ENCODE measurements around the gene RHOD. TPM values are rescaled to one million over a fixed set of nuclear protein-coding genes. Genes with fewer than 3 reads are reported as not detected.

Gene RHOD
- total RNA-seq, 1 donor from 2014 or later = 21.2 TPM

DNA sequence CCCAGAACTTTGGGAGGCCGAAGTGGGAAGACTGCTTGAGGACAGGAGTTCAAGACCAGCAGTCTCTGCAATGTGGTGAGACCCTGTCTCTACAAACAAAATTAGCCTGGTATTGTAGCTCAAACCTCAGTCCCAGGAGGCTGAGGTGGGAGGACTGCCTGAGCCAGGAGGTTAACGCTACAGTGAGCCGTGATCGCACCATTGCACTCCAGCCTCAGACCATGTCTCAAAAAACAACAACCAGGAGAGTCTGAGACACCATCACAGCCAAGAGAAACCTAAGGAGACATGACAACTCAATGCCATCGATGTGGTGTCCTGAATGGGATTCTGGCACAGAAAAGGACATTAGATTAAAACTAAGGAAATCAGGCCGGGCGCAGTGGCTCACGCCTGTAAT lies 34.1 kb downstream of the RHOD start:
- Mint-ChIP-seq H3K4me3 (no peak overlapping the region), H3K36me3 (no peaks in the 10 kb centered on the region), H3K9me3 (no peaks in the 10 kb centered on the region), H3K27ac (no peak overlapping the region), H3K27me3 (no peaks in the 10 kb centered on the region), H3K4me1 (ENCODE audit: unreplicated experiment) (no peaks in the 10 kb centered on the region)
- no peak for DNase-seq (ENCODE audit: extremely low spot score, unreplicated experiment)
- TF ChIP-seq, protein P1, sequence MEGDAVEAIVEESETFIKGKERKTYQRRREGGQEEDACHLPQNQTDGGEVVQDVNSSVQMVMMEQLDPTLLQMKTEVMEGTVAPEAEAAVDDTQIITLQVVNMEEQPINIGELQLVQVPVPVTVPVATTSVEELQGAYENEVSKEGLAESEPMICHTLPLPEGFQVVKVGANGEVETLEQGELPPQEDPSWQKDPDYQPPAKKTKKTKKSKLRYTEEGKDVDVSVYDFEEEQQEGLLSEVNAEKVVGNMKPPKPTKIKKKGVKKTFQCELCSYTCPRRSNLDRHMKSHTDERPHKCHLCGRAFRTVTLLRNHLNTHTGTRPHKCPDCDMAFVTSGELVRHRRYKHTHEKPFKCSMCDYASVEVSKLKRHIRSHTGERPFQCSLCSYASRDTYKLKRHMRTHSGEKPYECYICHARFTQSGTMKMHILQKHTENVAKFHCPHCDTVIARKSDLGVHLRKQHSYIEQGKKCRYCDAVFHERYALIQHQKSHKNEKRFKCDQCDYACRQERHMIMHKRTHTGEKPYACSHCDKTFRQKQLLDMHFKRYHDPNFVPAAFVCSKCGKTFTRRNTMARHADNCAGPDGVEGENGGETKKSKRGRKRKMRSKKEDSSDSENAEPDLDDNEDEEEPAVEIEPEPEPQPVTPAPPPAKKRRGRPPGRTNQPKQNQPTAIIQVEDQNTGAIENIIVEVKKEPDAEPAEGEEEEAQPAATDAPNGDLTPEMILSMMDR (conservative IDR thresholded peaks at IDR 0.05) = no peak

DNA sequence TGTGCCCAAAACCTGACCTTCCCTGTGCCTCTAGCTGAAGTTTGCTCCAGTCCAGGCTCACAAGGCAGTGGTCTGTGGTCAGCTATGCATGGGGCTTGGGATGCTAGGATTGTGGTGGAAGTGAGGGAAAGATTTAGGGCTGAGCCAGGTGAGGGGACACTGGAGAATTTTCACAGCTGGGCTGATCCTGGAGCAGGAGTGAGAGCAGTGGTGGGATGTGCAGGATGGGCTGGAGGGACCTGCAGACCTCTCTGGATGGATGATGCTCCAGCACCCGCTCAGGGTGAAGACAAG lies 38.5 kb downstream of the RHOD start:
- TF ChIP-seq, protein P1 (conservative IDR thresholded peaks at IDR 0.05) = no peak
- Mint-ChIP-seq H3K4me1 (ENCODE audit: unreplicated experiment) (peaks cover 6% of the 10 kb centered on the region), H3K36me3 (no peaks in the 10 kb centered on the region), H3K4me3 (no peak overlapping the region), H3K9me3 (no peaks in the 10 kb centered on the region), H3K27ac (no peak overlapping the region), H3K27me3 (no peaks in the 10 kb centered on the region)
- DNase-seq (ENCODE audit: extremely low spot score, unreplicated experiment) = no peak

DNA sequence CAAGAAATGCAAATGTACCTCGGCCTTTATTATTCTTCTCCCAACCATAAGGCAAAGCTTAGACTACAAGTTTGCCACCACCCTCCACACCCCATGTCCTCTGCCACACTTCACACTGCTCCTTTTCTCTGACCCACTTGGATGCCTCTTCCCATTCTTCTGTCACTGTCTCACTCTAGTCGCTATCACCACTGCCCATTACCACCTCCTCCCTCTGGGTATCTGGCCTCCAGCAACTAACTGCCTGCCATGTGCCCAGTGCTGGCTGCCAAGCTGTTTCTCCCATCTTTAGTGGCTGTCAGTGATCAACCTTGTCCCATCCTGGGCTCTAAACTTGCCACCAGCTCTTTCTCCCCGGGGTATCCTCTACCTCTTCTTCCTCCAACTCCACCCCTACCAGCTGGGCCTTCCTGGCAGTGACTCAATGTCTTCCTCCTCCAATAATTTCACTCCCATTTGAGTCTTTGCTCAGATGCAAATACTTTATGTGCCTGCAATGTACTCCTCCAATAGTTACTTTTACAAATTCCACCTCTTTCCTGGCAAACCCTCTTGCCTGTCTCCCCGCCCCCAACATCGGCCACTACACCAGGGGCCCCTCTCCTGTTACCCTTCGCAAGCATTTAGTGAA lies 42.3 kb downstream of the RHOD start:
- Mint-ChIP-seq H3K27me3 (no peaks in the 10 kb centered on the region), H3K4me3 (no peak overlapping the region), H3K9me3 (no peaks in the 10 kb centered on the region), H3K36me3 (no peaks in the 10 kb centered on the region), H3K27ac (no peak overlapping the region), H3K4me1 (ENCODE audit: unreplicated experiment) (peaks cover 19% of the 10 kb centered on the region)
- DNase-seq (ENCODE audit: extremely low spot score, unreplicated experiment) = no peak
- TF ChIP-seq, protein P1 (conservative IDR thresholded peaks at IDR 0.05) = no peak

DNA sequence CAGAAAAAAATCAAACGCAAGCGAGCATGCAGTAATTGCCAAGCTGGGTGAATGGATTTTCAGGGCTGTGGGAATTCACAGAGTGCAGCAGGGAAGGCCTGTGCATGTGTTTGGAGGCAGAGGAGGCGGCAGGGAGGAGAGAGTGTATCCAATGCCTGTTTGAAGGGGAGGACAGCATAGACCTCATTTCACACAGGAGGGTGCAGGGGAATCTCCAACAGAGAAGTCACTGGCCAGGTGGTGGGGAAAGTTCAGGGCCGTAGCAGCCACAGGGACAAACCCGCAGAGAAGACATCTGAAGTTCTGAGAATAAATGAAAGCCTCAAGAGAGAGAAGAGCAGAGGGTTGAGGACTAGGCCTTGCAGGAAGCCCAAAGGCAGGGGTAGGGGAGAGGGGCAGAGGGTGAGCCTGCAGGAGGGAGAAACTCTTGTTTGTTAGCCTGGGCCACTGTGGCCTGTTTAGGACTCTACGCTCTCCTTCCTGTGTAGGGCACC lies 43.2 kb downstream of the RHOD start:
- Mint-ChIP-seq H3K27me3 (no peaks in the 10 kb centered on the region), H3K36me3 (no peaks in the 10 kb centered on the region), H3K4me1 (ENCODE audit: unreplicated experiment) (peaks cover 19% of the 10 kb centered on the region), H3K9me3 (no peaks in the 10 kb centered on the region), H3K27ac (no peak overlapping the region), H3K4me3 (no peak overlapping the region)
- DNase-seq (ENCODE audit: extremely low spot score, unreplicated experiment) = no peak
- TF ChIP-seq, protein P1 (conservative IDR thresholded peaks at IDR 0.05) = no peak

DNA sequence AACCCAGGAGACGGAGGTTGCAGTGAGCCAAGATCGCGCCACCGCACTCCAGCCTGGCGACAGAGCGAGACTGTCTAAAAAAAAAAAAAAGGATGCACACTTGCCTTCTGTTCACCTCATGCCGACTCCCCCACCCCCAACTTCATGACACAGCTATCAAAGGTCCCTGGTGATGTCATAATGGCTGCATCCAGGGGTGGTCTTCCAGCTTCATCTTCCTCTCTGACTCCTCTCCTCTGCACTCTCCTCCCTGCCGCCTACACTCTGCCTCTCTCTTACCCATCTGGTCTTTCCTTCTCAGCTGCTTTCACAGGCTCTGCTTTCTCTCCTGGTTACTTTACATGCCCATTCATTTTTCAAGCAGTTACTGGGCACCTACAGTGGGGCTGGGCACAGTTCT lies 46.0 kb downstream of the RHOD start:
- Mint-ChIP-seq H3K4me3 (no peak overlapping the region), H3K9me3 (no peaks in the 10 kb centered on the region), H3K27me3 (no peaks in the 10 kb centered on the region), H3K4me1 (ENCODE audit: unreplicated experiment) (peaks cover 19% of the 10 kb centered on the region), H3K36me3 (no peaks in the 10 kb centered on the region), H3K27ac (no peak overlapping the region)
- DNase-seq (ENCODE audit: extremely low spot score, unreplicated experiment) = no peak
- TF ChIP-seq, protein P1 (conservative IDR thresholded peaks at IDR 0.05) = no peak

DNA sequence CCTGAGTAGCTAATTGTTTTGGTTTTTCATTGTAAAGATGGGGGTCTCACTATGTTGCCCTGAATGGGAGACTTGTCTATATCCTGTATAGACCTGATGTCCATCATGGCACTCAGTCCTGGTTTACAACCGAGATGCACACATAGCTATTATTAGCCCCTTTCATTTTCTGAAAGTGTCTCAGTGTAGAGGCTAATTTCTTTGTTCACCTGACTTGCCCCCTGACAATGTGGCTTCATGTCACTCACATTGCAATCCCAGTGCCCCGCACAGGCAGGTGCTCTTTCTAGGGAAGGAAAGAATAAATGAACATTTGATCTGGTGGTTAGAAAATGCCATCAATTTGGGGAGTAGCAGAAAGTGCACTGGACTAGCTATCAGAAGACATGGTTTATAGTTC lies 49.3 kb downstream of the RHOD start:
- no peaks in the 10 kb centered on the region for H3K36me3 Mint-ChIP-seq
- DNase-seq (ENCODE audit: extremely low spot score, unreplicated experiment) = no peak
- H3K27me3 Mint-ChIP-seq = no peaks in the 10 kb centered on the region
- H3K4me3 Mint-ChIP-seq = no peak overlapping the region
- H3K9me3 Mint-ChIP-seq = no peaks in the 10 kb centered on the region
- H3K27ac Mint-ChIP-seq = no peak overlapping the region
- TF ChIP-seq, protein P1 (conservative IDR thresholded peaks at IDR 0.05) = no peak
- H3K4me1 Mint-ChIP-seq (ENCODE audit: unreplicated experiment) = peaks cover 13% of the 10 kb centered on the region
